ENCODE data around the gene RHOC.
"Not testable (repeated sequence)": the region's sequence is repeated elsewhere in the genome, so short reads cannot be mapped to it uniquely, and the experiment has no call there.

The RHOC gene

DNA sequence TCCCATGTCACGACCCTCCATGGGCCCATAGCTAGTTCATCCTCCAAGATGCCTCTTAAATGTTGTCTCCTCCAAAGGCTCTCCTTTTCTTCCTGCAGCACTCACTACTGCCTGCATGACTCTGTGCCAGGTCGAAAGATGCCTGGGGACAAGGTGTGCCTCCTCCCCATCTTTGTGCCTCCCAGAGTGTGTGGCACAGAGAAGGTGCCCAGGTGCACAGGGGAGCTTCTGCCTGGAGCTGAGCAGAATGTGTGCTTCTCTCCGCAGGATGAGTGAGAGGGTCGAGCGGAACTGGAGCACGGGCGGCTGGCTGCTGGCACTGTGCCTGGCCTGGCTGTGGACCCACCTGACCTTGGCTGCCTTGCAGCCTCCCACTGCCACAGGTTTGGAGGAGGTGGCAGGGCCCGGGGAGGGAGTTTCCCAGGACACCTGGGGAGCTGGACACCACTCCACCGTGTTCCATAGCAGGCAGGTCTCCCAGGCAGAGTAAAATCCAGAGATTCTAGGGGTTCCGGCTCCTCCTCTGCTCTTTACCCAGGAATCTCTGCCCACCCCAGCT lies 15.1 kb upstream of the RHOC start:
- no peak for ATAC-seq (ENCODE audit: insufficient read depth, low read depth)
- TF ChIP-seq EZH2 (IDR thresholded peaks at IDR 0.05; ENCODE audit: borderline replicate concordance, low read depth, low read length, severe bottlenecking) (no peak), CTCF (IDR thresholded peaks at IDR 0.05; ENCODE audit: borderline replicate concordance, extremely low read depth, low read length, poor library complexity, severe bottlenecking) (no peak)
- Histone ChIP-seq H3K27ac (ENCODE audit: low read length) (no peak overlapping the region), H3K4me2 (ENCODE audit: insufficient read depth, low read length) (no peak overlapping the region), H3K9me3 (ENCODE audit: insufficient read depth, low read length, severe bottlenecking) (no peaks in the 10 kb centered on the region), H3K36me3 (ENCODE audit: insufficient read depth, low read length) (no peaks in the 10 kb centered on the region), H3K9ac (ENCODE audit: low read depth, low read length) (no peak overlapping the region), H3K27me3 (ENCODE audit: insufficient read depth, low read length, poor library complexity) (peaks cover 14% of the 10 kb centered on the region), H4K20me1 (ENCODE audit: insufficient read depth, low read length) (0 out of 2 replicates have a peak, but pooled peaks cover 2% of the 10 kb centered on the region), H3K79me2 (ENCODE audit: insufficient read depth, low read length) (no peaks in the 10 kb centered on the region), H3K4me3 (ENCODE audit: low read depth in 1 of 2, low read length in 2 of 2) (no peak overlapping the region), H2AFZ (ENCODE audit: low read depth, low read length) (no peak overlapping the region), H3K4me1 (ENCODE audit: insufficient read depth, low read length) (peaks cover 8% of the 10 kb centered on the region)
- no peak for DNase-seq

- not testable (repeated sequence) for H3K9ac ChIP-seq (ENCODE audit: low read depth, low read length); H3K36me3 ChIP-seq (ENCODE audit: insufficient read depth, low read length); H3K9me3 ChIP-seq (ENCODE audit: insufficient read depth, low read length, severe bottlenecking); H3K4me3 ChIP-seq (ENCODE audit: low read depth in 1 of 2, low read length in 2 of 2); H3K27ac ChIP-seq (ENCODE audit: low read length); H2AFZ ChIP-seq (ENCODE audit: low read depth, low read length); H3K79me2 ChIP-seq (ENCODE audit: insufficient read depth, low read length); ATAC-seq (ENCODE audit: insufficient read depth, low read depth); DNase-seq; H4K20me1 ChIP-seq (ENCODE audit: insufficient read depth, low read length); H3K4me2 ChIP-seq (ENCODE audit: insufficient read depth, low read length)
- Histone ChIP-seq H3K4me1 (ENCODE audit: insufficient read depth, low read length) (peaks cover 12% of the 10 kb centered on the region), H3K27me3 (ENCODE audit: insufficient read depth, low read length, poor library complexity) (peaks cover 14% of the 10 kb centered on the region)
Measured at GRCh38 chr1:112721294-112721693, 14.4 kb upstream of the RHOC start.

DNA sequence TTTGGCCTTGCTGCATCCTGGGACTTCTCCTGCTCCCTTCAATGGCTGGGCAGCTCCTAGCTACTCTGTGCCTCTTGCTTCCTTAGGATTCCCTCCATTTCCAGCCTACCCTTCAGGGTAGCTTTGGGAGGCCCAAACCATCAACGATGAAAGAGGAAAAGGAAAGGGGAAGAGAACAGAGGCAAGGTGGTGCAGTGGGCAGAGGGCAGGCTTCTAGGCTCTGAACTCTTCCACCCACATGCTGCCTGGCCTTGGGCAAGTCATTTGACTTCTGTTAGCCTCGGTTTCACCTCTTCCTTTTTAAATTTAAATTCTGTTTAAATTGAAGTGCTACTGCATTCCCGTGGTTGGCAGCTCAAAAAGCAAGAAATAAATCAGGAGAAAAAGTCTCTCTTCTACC lies 13.9 kb upstream of the RHOC start:
- H3K4me2 ChIP-seq (ENCODE audit: insufficient read depth, low read length): no peak overlapping the region
- no peak overlapping the region for H3K27ac ChIP-seq (ENCODE audit: low read length)
- peaks cover 17% of the 10 kb centered on the region for H3K4me1 ChIP-seq (ENCODE audit: insufficient read depth, low read length)
- peaks cover 2% of the 10 kb centered on the region; the same call in 1 of the 2 replicates for H4K20me1 ChIP-seq (ENCODE audit: insufficient read depth, low read length)
- no peak for TF ChIP-seq EZH2 (IDR thresholded peaks at IDR 0.05; ENCODE audit: borderline replicate concordance, low read depth, low read length, severe bottlenecking)
- no peak for TF ChIP-seq CTCF (IDR thresholded peaks at IDR 0.05; ENCODE audit: borderline replicate concordance, extremely low read depth, low read length, poor library complexity, severe bottlenecking)
- no peak for DNase-seq
- ATAC-seq (ENCODE audit: insufficient read depth, low read depth): no peak
- no peaks in the 10 kb centered on the region for H3K9me3 ChIP-seq (ENCODE audit: insufficient read depth, low read length, severe bottlenecking)
- no peak overlapping the region for H3K9ac ChIP-seq (ENCODE audit: low read depth, low read length)
- no peak overlapping the region; the same call in 1 of the 2 replicates for H2AFZ ChIP-seq (ENCODE audit: low read depth, low read length)
- peaks cover 14% of the 10 kb centered on the region for H3K27me3 ChIP-seq (ENCODE audit: insufficient read depth, low read length, poor library complexity)
- no peak overlapping the region for H3K4me3 ChIP-seq (ENCODE audit: low read depth in 1 of 2, low read length in 2 of 2)
- H3K36me3 ChIP-seq (ENCODE audit: insufficient read depth, low read length): no peaks in the 10 kb centered on the region
- H3K79me2 ChIP-seq (ENCODE audit: insufficient read depth, low read length): no peaks in the 10 kb centered on the region

DNA sequence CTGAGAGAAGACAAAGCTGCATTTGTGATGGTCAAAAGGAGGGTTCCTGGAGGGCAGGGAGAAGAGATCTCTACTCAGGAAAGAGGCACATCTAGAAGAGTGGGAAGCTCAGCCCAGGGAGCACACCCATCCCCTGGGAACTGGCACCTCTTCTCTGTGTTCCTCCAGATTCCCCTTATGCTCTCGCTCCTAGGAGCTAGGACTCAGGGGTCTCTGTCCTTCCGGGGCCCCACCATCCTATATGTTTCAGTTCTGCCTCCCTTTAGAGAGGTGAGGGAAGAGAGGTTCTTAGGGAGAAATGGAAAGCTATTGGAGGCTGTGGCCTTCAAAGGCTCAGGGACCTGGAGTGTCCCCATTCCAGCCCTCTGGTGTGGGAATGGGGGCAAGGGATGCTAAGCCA lies 12.8 kb upstream of the RHOC start:
- peaks cover 25% of the 10 kb centered on the region for H3K4me1 ChIP-seq (ENCODE audit: insufficient read depth, low read length)
- no peaks in the 10 kb centered on the region for H3K79me2 ChIP-seq (ENCODE audit: insufficient read depth, low read length)
- H3K9ac ChIP-seq (ENCODE audit: low read depth, low read length): no peak overlapping the region
- no peak for ATAC-seq (ENCODE audit: insufficient read depth, low read depth)
- peaks cover 14% of the 10 kb centered on the region for H3K27me3 ChIP-seq (ENCODE audit: insufficient read depth, low read length, poor library complexity)
- H2AFZ ChIP-seq (ENCODE audit: low read depth, low read length): no peak overlapping the region
- H3K9me3 ChIP-seq (ENCODE audit: insufficient read depth, low read length, severe bottlenecking): no peaks in the 10 kb centered on the region
- H3K27ac ChIP-seq (ENCODE audit: low read length): no peak overlapping the region
- TF ChIP-seq EZH2 (IDR thresholded peaks at IDR 0.05; ENCODE audit: borderline replicate concordance, low read depth, low read length, severe bottlenecking): no peak
- no peak for TF ChIP-seq CTCF (IDR thresholded peaks at IDR 0.05; ENCODE audit: borderline replicate concordance, extremely low read depth, low read length, poor library complexity, severe bottlenecking)
- peaks cover 2% of the 10 kb centered on the region; the same call in 1 of the 2 replicates for H4K20me1 ChIP-seq (ENCODE audit: insufficient read depth, low read length)
- no peak overlapping the region for H3K4me3 ChIP-seq (ENCODE audit: low read depth in 1 of 2, low read length in 2 of 2)
- H3K36me3 ChIP-seq (ENCODE audit: insufficient read depth, low read length): no peaks in the 10 kb centered on the region
- H3K4me2 ChIP-seq (ENCODE audit: insufficient read depth, low read length): no peak overlapping the region
- no peak for DNase-seq

Measured in DND-41 (cell line).